SU-DHL-6 (cell line): ENCODE results near the gene RXFP2.

Experiments
- CTCF ChIP-seq: fragments of 200-600 bp; sonication (generic); IDR thresholded peaks from one replicate; pipeline ENCODE4 v1.5.1; 2017; ENCODE audit warnings: antibody characterized with exemption, mild to moderate bottlenecking, low read length, moderate library complexity; ENCODE audit not compliant: insufficient read depth, poor library complexity, severe bottlenecking
- EZH2phosphoT487 ChIP-seq: fragments of 200-600 bp; sonication (generic), shearing (Covaris generic); conservative IDR thresholded peaks from 2 replicates; pipeline ENCODE4 v1.6.1; 2018; ENCODE audit warnings: mild to moderate bottlenecking, antibody characterized with exemption, low read length, moderate library complexity, mixed read lengths

- no peak for TF ChIP-seq CTCF
- TF ChIP-seq EZH2phosphoT487: no peak
These were observed 88.4 kb downstream of the RXFP2 start for GRCh38 chr13:31827707-31828106.
